ENCODE measurements around the gene TERT. TPM values are rescaled to one million over a fixed set of nuclear protein-coding genes. Genes with fewer than 3 reads are reported as not detected.

Gene TERT
- total RNA-seq, 1 donor from 2014 or later = not detected

DNA sequence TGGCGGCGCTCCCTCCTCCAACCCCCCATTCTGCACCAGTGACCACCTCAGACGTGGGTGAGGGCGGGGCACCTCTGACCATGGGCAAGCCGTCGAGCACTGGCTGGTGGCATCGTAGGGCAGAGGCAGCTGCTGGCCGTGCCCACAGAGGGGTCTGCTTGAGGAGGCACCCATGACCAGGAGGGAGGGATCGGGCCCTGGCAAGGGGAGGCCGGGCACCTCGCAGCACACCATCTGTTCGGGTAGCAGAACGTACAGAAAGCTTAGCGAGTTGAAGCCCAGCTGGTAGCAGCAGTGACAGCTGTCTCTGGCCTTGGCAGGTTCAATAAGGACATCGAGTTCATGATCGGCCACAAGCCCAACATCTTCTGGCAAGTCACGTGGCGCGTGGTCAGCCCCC, 74.0 kb downstream of the TERT start:
- H3K4me1 Mint-ChIP-seq (ENCODE audit: low read depth) = no peaks in the 10 kb centered on the region
- TF ChIP-seq, protein P1, sequence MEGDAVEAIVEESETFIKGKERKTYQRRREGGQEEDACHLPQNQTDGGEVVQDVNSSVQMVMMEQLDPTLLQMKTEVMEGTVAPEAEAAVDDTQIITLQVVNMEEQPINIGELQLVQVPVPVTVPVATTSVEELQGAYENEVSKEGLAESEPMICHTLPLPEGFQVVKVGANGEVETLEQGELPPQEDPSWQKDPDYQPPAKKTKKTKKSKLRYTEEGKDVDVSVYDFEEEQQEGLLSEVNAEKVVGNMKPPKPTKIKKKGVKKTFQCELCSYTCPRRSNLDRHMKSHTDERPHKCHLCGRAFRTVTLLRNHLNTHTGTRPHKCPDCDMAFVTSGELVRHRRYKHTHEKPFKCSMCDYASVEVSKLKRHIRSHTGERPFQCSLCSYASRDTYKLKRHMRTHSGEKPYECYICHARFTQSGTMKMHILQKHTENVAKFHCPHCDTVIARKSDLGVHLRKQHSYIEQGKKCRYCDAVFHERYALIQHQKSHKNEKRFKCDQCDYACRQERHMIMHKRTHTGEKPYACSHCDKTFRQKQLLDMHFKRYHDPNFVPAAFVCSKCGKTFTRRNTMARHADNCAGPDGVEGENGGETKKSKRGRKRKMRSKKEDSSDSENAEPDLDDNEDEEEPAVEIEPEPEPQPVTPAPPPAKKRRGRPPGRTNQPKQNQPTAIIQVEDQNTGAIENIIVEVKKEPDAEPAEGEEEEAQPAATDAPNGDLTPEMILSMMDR (IDR thresholded peaks at IDR 0.05) = no peak
- peaks cover 18% of the 10 kb centered on the region for H3K27me3 Mint-ChIP-seq (ENCODE audit: low read depth)
- H3K27ac Mint-ChIP-seq (ENCODE audit: unreplicated experiment) = no peak overlapping the region
- H3K9me3 Mint-ChIP-seq (ENCODE audit: low read depth) = peaks cover 2% of the 10 kb centered on the region
- H3K4me3 Mint-ChIP-seq (ENCODE audit: unreplicated experiment) = no peak overlapping the region
- DNase-seq (ENCODE audit: low spot score) = no peak
- no peaks in the 10 kb centered on the region for H3K36me3 Mint-ChIP-seq (ENCODE audit: low read depth)

DNA sequence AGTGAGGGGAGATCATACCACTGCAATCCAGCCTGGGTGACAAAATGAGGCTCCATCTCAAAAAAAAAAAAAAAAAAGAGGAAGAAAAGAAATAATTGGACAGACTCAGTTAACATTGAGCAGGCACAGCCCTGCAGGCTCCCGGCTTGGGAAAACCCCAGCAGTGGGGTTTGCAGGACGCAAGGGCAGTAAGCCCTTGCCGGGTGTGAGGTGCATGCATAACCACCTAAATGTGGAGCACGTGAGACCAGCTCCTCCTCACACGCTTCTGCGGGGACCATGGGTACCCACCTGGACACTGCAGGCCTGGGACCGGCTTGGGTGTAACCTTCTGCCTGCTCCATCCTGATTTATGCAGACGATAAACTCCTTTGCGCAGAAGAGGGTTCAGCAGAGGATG, 74.5 kb downstream of the TERT start:
- no peaks in the 10 kb centered on the region for H3K4me1 Mint-ChIP-seq (ENCODE audit: low read depth)
- H3K27ac Mint-ChIP-seq (ENCODE audit: unreplicated experiment) = no peak overlapping the region
- H3K27me3 Mint-ChIP-seq (ENCODE audit: low read depth) = peaks cover 18% of the 10 kb centered on the region
- peaks cover 7% of the 10 kb centered on the region for H3K9me3 Mint-ChIP-seq (ENCODE audit: low read depth)
- H3K4me3 Mint-ChIP-seq (ENCODE audit: unreplicated experiment) = no peak overlapping the region
- TF ChIP-seq, protein P1 (IDR thresholded peaks at IDR 0.05) = no peak
- DNase-seq (ENCODE audit: low spot score) = no peak
- no peaks in the 10 kb centered on the region for H3K36me3 Mint-ChIP-seq (ENCODE audit: low read depth)

DNA sequence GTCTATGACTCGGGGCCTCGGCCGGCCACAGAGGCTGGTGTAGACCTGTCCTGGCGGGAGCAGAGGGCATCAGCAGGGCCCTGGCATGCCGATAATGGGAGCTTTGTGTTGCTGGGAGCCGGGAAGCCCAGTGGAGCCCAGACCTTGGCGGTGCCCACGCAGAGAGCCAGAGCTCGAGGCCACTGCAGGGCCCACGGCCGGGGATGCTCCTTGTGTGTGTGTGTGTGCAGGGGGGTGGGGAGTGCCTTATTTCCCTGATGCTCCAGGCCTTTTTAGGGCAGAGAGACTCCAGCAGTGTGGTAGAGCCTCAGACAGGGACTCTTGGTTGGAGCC, 75.1 kb downstream of the TERT start:
- no peak for DNase-seq (ENCODE audit: low spot score)
- Mint-ChIP-seq H3K27ac (ENCODE audit: unreplicated experiment) (no peak overlapping the region), H3K4me1 (ENCODE audit: low read depth) (no peaks in the 10 kb centered on the region), H3K9me3 (ENCODE audit: low read depth) (peaks cover 8% of the 10 kb centered on the region), H3K4me3 (ENCODE audit: unreplicated experiment) (no peak overlapping the region), H3K27me3 (ENCODE audit: low read depth) (peaks cover 17% of the 10 kb centered on the region), H3K36me3 (ENCODE audit: low read depth) (no peaks in the 10 kb centered on the region)
- TF ChIP-seq, protein P1 (IDR thresholded peaks at IDR 0.05) = no peak

DNA sequence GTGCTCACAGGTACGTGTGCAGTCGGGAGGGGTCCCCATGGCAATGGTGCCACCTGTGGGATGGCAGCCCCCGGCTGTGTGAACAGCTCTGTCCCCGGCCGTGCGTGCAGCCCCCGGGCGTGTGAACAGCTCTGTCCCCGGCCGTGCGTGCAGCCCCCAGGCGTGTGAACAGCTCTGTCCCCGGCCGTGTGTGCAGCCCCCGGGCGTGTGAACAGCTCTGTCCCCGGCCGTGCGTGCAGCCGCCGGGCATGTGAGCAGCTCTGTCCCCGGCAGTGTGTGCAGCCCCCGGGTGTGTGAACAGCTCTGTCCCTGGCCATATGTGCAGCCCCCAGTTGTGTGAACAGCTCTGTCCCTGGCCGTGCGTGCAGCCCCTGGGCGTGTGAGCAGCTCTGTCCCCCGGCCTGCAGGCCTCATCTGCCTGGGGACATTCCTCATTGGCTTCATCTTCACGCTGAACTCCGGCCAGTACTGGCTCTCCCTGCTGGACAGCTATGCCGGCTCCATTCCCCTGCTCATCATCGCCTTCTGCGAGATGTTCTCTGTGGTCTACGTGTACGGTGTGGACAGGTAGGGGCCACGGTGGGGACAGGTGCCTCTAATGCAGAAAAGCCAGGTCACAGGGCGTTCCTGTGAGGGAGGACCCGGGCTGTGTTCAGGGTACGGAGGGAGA, 75.6 kb downstream of the TERT start:
- TF ChIP-seq, protein P1 (IDR thresholded peaks at IDR 0.05) = no peak
- Mint-ChIP-seq H3K36me3 (ENCODE audit: low read depth) (no peaks in the 10 kb centered on the region), H3K27ac (ENCODE audit: unreplicated experiment) (no peak overlapping the region), H3K4me1 (ENCODE audit: low read depth) (no peaks in the 10 kb centered on the region), H3K27me3 (ENCODE audit: low read depth) (peaks cover 14% of the 10 kb centered on the region), H3K9me3 (ENCODE audit: low read depth) (peaks cover 8% of the 10 kb centered on the region), H3K4me3 (ENCODE audit: unreplicated experiment) (no peak overlapping the region)
- DNase-seq (ENCODE audit: low spot score) = no peak

DNA sequence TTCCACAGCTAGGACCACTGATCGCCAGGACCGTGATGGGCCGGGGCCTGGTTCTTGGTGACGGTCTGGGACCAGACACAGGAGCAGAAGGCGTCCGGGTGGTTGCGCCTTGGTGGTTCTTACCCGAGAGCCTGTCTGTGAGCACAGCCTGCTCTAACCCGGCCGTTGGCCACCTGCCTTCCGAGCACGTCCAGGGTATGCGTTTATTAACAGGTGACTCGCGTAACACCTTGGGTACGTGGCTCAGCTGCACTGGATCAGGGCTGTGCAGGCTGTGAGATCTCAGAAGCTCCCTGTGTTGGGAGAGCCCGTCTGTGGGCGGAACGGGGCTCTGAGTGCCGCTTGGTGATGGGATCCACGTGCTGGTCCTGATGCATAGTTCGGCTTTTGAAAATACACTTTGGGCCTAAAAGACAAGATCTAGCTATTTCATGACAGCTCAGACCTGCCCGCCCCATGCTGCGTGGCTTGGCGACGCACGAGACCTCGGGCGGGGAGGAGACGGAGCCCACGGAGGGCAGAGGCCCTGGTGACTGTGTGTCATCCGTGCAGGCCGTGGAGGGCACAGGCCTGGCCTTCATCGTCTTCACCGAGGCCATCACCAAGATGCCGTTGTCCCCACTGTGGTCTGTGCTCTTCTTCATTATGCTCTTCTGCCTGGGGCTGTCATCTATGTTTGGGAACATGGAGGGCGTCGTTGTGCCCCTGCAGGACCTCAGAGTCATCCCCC, 76.4 kb downstream of the TERT start:
- DNase-seq (ENCODE audit: low spot score) = no peak
- Mint-ChIP-seq H3K9me3 (ENCODE audit: low read depth) (peaks cover 8% of the 10 kb centered on the region), H3K36me3 (ENCODE audit: low read depth) (no peaks in the 10 kb centered on the region), H3K4me3 (ENCODE audit: unreplicated experiment) (no peak overlapping the region), H3K4me1 (ENCODE audit: low read depth) (no peaks in the 10 kb centered on the region), H3K27me3 (ENCODE audit: low read depth) (peaks cover 9% of the 10 kb centered on the region), H3K27ac (ENCODE audit: unreplicated experiment) (no peak overlapping the region)
- TF ChIP-seq, protein P1 (IDR thresholded peaks at IDR 0.05) = no peak
